Stomach (tissue), 4 donors: ENCODE measurements around the gene MSI1.

Experiments used
- EP300 ChIP-seq: sonication (generic); formaldehyde crosslinking; IDR thresholded peaks from one replicate; pipeline ENCODE4 v1.6.1; 2017; ENCODE audit warnings: antibody characterized with exemption
- POLR2AphosphoS5 ChIP-seq, 3 donors: sonication (generic); formaldehyde crosslinking; IDR thresholded peaks; one replicate each; pipeline ENCODE4 v1.6.1; 2016; ENCODE audit warnings: antibody characterized with exemption in 3 of 3
- TF ChIP-seq, protein P1 (sequence below), 7 experiments: fragments of 450-650 bp in 4 of 7; fragments of 200-600 bp in 3 of 7; sonication (generic) in 3 of 7; IDR thresholded peaks; one replicate each; pipeline ENCODE4 v1.5.1; 2016 to 2019; ENCODE audit warnings: antibody characterized with exemption in 7 of 7, control low read depth in 2 of 7, mild to moderate bottlenecking in 1 of 7

DNA sequence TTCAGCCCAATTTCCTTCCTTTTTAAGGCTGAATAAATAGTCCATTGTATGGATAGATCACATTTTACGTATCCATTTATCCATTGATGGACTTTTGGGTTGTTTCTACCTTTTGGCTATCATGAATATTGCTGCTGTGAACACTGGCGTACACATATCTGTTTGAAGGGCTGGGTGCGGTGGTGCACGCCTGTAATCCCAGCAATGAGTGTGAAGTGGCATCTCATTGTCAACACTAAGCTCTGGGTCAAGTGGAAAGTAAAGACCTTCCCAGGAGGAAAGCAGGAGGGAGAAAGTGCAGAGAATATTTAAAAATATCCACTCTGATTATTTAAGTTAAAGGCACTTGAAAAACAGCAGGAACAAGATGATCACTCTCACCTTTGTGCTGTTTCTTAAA, 29.7 kb downstream of the MSI1 start:
- TF ChIP-seq, protein P1, sequence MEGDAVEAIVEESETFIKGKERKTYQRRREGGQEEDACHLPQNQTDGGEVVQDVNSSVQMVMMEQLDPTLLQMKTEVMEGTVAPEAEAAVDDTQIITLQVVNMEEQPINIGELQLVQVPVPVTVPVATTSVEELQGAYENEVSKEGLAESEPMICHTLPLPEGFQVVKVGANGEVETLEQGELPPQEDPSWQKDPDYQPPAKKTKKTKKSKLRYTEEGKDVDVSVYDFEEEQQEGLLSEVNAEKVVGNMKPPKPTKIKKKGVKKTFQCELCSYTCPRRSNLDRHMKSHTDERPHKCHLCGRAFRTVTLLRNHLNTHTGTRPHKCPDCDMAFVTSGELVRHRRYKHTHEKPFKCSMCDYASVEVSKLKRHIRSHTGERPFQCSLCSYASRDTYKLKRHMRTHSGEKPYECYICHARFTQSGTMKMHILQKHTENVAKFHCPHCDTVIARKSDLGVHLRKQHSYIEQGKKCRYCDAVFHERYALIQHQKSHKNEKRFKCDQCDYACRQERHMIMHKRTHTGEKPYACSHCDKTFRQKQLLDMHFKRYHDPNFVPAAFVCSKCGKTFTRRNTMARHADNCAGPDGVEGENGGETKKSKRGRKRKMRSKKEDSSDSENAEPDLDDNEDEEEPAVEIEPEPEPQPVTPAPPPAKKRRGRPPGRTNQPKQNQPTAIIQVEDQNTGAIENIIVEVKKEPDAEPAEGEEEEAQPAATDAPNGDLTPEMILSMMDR (IDR thresholded peaks at IDR 0.05), result no peak
- TF ChIP-seq POLR2AphosphoS5 (IDR thresholded peaks at IDR 0.05), result no peak
- TF ChIP-seq EP300, result no peak
